Posterior vena cava (tissue), 2 donors: ENCODE results near the gene RRP9. TPM values are rescaled to one million over a fixed set of nuclear protein-coding genes. Genes with fewer than 3 reads are reported as not detected.
A peak's percentile ranks its signal among the peaks of the same experiment; 100 is the strongest.
"Not testable (repeated sequence)": the region's sequence is repeated elsewhere in the genome, so short reads cannot be mapped to it uniquely, and the experiment has no call there.

Experiments
- DNase-seq: peaks from one replicate; pipeline ENCODE4 v3.0.0-alpha.2; 2020; ENCODE audit warnings: low spot score
- intact Hi-C, 2 donors: fragments of 100-400 bp; cut with DNase I; formaldehyde crosslinking; loops; one replicate each; pipeline versions ENCODE4 v1.14.1 to v1.14.2; 2022 to 2023
- long read RNA-seq, 2 donors: library from polyadenylated mRNA; unstranded; transcript quantifications; one replicate each; pipeline ENCODE4 v2.0.0, GENCODE V29; 2020 to 2021
- total RNA-seq, 2 donors: library from RNA; stranded (reverse); fragmentation: NEBNext Ultra II Directional; extraction: Animal tissue kit (Norgen Biotek cat#: 25700); gene quantifications; one replicate each; pipeline ENCODE4 v1.2.1, GENCODE V29; 2021
- donor health status: DM: yes; HTN: yes; CAD: no.
- donor health status: DM: yes; HTN: yes; CAD: no.

RRP9 gene, protein sequence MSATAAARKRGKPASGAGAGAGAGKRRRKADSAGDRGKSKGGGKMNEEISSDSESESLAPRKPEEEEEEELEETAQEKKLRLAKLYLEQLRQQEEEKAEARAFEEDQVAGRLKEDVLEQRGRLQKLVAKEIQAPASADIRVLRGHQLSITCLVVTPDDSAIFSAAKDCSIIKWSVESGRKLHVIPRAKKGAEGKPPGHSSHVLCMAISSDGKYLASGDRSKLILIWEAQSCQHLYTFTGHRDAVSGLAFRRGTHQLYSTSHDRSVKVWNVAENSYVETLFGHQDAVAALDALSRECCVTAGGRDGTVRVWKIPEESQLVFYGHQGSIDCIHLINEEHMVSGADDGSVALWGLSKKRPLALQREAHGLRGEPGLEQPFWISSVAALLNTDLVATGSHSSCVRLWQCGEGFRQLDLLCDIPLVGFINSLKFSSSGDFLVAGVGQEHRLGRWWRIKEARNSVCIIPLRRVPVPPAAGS
- 10 to 100 TPM; 13.4 to 14.9 TPM for total RNA-seq
- long read RNA-seq, donor 1, transcript RRP9-201 (15 exons, 1,578 nt): major isoform, 6 of 11 reads
- long read RNA-seq, donor 1, partial matches to known transcripts: 3 of 11 reads
- long read RNA-seq, donor 1, other reads (novel, unspliced or antisense): 2 of 11 reads
- long read RNA-seq, donor 2, transcript RRP9-201 (15 exons, 1,578 nt): major isoform, 69 of 91 reads
- long read RNA-seq, donor 2, partial matches to known transcripts: 5 of 91 reads
- long read RNA-seq, donor 2, other reads (novel, unspliced or antisense): 17 of 91 reads

DNA sequence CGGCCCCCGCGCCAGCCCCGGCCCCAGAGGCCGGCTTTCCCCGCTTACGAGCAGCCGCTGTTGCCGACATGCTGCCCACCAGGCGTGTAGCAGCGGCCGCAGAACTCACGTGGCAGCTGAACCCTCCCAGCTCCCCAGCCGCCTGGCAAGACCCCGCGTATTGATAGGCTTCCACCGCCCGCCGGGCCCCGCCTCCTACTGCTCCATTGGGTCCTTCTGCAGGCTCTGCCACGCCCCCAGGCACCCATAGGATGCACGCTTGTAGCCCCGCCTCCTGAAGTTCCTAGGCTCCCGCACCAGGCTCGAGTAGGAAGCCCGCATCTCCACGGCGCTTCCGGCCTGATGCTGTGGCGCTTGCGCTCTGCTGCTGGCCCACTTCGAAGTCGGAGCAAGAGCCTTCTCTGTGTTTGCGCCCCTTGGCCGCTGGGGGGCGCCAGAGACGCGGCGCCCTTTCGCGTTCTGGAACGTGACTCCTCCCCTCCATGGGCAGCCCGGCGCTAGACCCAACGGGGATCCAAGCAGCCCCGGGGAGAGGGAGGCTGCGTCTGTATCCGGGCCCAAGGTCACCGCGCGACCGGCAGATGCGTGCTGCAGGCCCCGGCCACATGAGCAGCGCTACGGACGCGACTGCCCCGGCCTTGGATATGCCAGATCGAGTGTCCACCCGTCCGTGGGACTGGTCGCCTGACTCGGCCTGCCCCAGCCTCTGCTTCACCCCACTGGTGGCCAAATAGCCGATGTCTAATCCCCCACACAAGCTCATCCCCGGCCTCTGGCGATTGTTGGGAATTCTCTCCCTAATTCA lies at the start of gene RRP9, which contains the start of gene PARP3:
TSS of gene RRP9 (minus strand) at position 107 of the 805 bp plus-strand sequence. CDS start at position 70, 37 bp downstream.
TSS of gene PARP3 (plus strand) at position 566 of the 805 bp plus-strand sequence. CDS start 993 bp downstream, outside the sequence.
- DNase-seq: peak; percentile 100
- intact Hi-C loops: loop anchor here in 1 of 2 donors (1.0 kb wide), 1 partner anchor 36 kb away; no protein-coding TSS in a partner anchor

DNA sequence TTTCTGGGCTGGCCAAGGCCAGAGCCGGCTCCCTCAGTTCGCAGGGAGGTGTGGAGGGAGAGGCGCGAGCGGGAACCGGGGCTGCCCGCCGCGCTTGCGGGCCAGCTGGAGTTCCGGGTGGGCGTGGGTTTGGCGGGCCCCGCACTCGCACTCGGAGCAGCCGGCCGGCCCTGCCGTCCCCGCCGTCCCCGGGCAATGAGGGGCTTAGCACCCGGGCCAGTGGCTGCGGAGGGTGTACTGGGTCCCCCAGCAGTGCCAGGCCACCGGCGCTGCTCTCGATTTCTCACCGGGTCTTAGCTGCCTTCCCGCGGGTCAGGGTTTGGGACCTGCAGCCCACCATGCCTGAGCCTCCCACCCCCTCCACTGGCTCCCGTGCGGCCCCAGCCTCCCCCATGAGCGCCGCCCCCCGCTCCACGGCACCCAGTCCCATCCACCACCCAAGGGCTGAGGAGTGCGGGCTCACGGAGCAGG lies 48.8 kb upstream of the RRP9 start:
- intact Hi-C loops, DNase-seq: not testable (repeated sequence)

DNA sequence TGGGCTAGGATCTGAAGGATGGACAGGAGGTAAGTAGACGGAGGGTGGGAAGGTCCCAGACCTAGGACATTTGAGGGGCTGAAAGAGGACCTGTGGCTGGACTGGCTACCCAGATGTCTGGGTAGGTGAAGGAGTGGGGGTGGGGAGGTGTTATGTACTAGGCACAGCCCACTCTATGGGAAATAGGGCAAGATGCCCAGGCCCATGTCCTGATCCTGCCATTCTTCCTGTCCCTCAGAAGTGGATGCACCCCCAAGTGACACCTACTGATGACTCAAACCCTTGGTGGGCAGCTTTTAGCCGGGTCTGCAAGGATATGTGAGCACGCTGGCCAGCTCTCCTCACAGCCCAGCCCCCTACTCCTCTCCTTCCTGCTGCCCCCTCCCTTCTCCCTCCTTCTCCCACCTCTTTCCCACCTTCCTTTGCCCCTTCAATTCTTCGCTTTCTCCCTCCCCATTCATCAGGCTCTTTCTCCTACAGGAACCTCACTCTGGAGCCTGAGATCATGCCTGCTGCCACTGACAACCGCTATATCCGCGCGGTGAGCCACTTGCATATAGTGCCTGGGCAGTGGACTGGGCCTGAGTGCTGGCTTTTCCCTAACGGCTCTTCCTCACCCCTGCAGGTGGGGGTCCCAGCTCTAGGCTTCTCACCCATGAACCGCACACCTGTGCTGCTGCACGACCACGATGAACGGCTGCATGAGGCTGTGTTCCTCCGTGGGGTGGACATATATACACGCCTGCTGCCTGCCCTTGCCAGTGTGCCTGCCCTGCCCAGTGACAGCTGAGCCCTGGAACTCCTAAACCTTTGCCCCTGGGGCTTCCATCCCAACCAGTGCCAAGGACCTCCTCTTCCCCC lies 46.8 kb upstream of the RRP9 start:
- no peak for DNase-seq
- intact Hi-C loops: no loop called here

DNA sequence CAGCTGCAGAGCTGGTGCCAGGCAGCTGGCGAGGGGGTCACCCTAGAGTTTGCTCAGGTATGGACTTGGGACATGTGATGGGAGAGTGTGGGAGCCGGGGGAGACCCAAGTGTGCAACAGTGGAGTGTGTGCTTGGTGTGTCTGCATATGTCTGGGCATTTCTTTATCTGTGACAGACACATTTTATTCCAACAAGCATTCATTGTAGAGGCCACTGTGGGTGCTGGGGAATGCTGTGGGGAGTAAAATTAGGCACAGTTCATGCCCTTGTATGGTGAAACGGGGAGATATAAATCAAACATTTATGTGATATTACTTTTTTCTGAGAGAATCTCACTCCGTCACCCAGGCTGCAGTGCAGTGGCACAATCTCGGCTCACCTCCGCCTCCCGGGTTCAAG lies 45.9 kb upstream of the RRP9 start:
- intact Hi-C loops: no loop called here
- DNase-seq: no peak

DNA sequence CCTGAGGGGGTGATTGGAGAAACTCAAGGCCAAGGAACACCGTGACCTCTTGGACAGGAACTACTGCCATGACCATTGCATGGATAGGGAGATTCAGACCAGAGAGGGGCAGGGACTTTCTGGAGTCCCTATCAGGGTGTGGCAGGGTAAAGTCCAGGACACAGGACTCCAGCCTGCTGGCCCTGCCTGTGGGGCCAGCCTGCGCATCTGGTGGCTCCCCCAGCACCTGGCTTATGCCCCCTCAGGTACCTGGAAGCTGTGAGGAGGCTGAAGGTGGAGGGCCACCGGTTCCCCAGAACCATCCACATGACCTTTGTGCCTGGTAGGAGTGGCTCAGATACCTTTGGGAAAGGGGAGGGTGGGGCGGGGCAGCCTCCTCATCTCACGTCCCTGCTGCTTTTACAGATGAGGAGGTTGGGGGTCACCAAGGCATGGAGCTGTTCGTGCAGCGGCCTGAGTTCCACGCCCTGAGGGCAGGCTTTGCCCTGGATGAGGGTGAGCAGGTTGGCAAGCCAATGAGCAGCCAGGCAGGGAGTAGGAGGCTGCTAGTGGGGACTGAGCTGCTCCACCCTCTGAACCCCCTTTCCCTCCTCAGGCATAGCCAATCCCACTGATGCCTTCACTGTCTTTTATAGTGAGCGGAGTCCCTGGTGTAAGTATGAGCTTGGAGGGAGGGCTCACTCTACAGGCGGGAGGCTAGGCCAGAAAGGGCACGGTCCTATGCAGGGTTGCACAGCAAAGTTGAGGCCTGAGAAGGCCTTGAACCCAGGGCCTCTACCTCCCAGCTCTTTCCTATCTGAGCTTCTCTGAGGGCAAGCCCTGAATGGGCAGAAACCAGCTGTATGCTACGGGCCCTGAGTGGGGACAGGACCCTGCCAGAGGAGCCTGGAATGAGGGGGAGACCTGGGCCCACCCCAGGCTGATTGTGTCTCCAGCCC lies 44.6 kb upstream of the RRP9 start:
- intact Hi-C loops: no loop called here
- DNase-seq: no peak

DNA sequence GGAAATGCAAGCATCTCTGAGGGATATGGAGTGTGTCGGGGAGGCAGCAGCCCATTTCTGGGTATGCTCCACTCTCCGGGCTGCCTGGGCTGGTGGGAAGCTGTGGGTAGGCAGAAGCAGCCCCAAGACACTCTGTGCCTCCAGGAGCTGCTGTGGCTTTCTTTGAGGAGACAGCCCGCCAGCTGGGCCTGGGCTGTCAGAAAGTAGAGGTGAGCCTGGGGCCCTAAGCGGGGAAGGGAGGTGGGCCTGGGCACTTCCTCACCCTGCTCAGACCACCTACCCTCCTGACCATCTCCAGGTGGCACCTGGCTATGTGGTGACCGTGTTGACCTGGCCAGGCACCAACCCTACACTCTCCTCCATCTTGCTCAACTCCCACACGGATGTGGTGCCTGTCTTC lies 43.4 kb upstream of the RRP9 start:
- intact Hi-C loops: no loop called here
- DNase-seq: no peak

DNA sequence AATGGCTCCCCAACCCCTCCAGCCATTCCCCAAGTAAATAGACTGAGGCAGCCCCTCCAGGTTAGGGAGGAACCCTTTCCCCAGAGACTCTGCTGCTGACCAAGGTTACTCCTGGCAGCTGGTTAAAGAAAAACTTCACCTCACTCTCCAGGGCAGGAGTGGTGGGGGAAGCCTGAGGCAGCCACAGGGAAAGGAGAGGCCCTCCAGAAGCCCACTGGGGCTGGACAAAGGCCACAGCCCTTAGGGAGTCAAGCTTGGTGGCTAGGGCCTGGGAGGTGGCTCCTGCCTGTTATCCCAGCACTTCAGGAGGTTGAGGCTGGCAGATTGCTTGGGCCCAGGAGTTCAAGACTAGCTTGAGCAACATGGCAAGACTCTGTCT lies 42.6 kb upstream of the RRP9 start:
- DNase-seq: no peak
- intact Hi-C loops: no loop called here

DNA sequence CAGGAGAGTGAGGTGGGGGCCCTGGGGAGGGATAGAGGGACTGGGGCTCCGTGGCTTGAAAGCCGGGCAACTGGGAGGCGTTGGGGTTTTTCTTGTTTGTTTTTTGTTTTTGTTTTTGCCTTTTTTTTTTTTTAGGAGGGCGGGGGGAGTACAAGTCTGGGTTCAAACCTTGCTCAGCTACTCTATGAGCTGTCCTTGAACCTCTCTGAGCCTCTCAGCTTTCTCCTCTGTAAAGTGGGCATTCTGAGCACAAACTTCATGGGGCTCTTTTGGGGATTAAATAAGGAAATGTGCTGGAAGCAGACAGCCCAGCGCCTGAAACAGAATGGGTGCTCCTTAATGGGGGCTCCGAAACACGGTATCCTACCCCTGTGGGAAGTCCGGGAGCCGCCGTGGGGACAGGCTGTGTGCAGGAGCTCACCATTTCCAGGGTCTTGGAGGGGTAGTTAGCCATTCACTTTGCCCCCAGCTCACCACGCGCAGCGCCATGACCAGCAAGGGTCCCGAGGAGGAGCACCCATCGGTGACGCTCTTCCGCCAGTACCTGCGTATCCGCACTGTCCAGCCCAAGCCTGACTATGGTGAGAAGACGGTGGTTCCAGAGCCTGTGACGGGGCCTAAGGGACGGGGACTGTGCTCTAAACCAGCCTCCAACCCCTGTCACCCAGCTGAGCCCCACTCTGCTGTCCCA lies 42.0 kb upstream of the RRP9 start:
- no peak for DNase-seq
- intact Hi-C loops: no loop called here

- peak; percentile 97 for DNase-seq
- intact Hi-C loops: no loop called here
Measured at GRCh38 chr3:51982838-51983577, 41.3 kb upstream of the RRP9 start, which contains the start of gene ACY1. Gene ACY1, plus strand, starts transcription at chr3:51983535. Its CDS starts 530 bp downstream, at chr3:51984065.

DNA sequence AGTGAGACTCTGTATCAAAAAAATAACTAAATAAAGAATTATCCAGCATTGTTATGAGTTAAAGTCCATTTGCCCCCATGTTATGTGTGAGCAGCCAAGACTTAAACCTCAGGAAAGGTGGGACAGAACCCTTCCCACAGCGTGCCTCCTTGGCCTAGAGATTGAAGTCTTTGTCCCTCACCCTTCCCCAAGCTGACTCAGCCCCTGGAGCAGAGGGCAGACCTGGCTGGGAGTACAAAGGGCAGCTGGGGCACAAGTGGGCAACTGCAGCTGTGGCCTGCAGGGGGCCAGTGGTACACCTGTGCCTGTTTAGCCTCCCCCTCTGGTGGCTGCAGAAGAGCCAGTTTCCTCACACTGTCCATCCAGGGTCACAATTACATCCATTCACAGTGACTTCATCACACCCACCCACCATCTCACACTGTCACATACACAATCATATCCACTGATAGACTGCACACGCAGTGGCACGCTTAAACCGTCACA lies 40.7 kb upstream of the RRP9 start:
- intact Hi-C loops: no loop called here
- no peak for DNase-seq

- intact Hi-C loops: no loop called here
- no peak for DNase-seq
Measured at GRCh38 chr3:51980253-51980652, 38.5 kb upstream of the RRP9 start.

DNA sequence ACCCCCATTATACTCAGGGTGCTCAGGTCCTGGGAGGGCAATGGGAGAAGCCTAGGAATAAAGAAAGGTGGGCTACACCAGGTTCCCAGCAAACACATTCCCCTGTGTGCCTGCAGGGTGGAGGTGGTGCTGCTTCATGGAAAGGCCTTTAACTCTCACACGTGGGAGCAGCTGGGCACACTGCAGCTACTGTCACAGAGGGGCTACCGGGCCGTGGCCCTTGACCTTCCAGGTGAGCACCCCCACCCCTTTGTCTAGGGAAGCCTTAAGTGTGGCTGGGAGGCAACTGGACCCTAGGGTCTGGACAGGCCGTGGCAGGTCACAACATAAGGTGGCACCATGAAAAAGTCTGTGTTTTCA lies 36.4 kb upstream of the RRP9 start:
- DNase-seq: no peak
- intact Hi-C loops: loop anchor here in 1 of 2 donors (1.0 kb wide), 1 partner anchor 36 kb away; the partner anchor contains the start of gene PARP3

DNA sequence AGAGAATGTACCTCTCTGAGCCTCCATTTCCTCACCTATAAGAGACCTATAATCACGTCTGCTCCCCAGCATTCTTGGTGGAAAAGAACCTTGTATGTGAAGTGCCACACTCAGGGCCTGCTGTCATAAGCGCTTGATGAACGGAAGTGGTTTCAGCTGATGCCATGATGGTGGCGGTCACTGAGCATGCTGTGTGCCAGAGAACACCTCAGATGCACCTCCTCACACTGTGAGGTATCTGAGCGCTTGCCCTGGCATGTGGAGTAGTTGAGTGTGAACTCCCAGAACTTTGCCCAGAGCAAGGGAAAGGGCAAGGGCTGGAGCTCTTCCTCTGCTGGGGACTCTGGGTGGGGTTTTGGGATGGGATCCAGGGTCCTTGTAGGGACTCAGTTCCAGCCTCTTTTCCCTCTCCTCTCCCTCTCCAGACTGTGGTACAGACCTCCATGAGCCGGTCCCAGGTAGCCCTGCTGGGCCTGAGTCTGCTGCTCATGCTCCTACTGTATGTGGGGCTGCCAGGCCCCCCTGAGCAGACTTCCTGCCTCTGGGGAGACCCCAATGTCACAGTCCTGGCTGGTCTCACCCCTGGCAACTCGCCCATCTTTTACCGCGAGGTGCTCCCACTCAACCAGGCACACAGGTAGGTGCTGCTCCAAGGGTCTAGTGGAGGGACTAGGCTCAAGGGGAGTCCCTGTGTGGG lies 35.9 kb upstream of the RRP9 start:
- intact Hi-C loops: loop anchor here in 1 of 2 donors (1.0 kb wide), 1 partner anchor 35 kb away; the partner anchor contains the start of gene PARP3

DNA sequence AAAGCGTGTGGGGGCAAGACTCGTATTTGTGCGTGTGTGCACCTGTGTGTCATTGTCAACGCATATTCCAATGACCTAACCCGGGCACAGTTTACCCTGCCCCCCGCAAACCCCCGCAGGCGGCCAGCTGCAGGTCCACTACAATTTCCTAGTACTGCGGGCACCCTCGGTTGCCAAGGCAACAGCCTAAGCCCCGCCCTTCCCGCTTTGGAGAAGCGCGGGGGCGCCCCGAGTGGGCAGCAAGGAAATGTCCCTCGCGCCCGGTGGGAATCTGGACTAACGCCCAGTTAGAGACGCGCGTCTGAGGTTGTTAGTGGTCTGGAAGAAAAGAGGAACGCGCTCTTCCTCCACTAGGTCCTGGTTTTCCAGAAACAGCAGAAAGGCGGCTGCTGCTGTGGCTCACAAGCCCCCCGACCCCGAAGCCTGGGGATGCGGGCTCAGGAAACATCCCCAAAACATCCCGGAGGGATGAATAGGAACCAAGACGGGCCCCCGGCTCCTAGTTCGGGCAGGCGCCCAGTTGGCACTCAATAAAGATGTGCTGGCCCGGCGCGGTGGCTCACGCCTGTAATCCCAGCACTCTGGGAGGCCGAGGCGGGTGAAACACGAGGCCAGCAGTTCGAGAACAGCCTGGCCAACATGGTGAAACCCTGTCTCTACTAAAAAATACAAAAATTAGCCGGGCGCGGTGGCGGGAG lies 34.3 kb upstream of the RRP9 start:
- intact Hi-C loops: loop anchor here in 1 of 2 donors (1.0 kb wide), 1 partner anchor 18 kb away; no protein-coding TSS in a partner anchor
- peak; percentile 93 for DNase-seq

More for the DNA sequence above, 35.9 kb upstream of the RRP9 start:
- no peak for DNase-seq
